Lower leg skin (tissue), 3 donors: ENCODE data around the gene ZBTB7C.

Source experiments
- CTCF ChIP-seq, 3 donors: fragments of 450-650 bp; IDR thresholded peaks; one replicate each; pipeline ENCODE4 v1.5.1; 2016; ENCODE audit warnings: antibody characterized with exemption in 3 of 3, mild to moderate bottlenecking in 3 of 3, moderate library complexity in 2 of 3
- POLR2A ChIP-seq, 2 donors: fragments of 450-650 bp; IDR thresholded peaks; one replicate each; pipeline ENCODE4 v1.6.1; 2016 to 2017; ENCODE audit warnings: antibody characterized with exemption in 2 of 2, mild to moderate bottlenecking in 1 of 2, moderate library complexity in 1 of 2

- TF ChIP-seq POLR2A (IDR thresholded peaks at IDR 0.05) (no peak), CTCF (IDR thresholded peaks at IDR 0.05) (no peak)
Measured at GRCh38 chr18:48004577-48004976, 404.6 kb downstream of the ZBTB7C start.
